Ascending aorta (tissue), 2 donors: ENCODE results near the gene MED27. TPM values are rescaled to one million over a fixed set of nuclear protein-coding genes. Genes with fewer than 3 reads are reported as not detected.

Experiments used
- DNase-seq, 2 donors: peaks; one replicate each; pipeline ENCODE4 v3.0.0-alpha.2; 2019; ENCODE audit warnings: low spot score in 2 of 2
- H3K27ac ChIP-seq, 2 donors: fragments of 200-600 bp; sonication (generic); one replicate each; pipeline ENCODE4 v1.5.1; 2016 to 2017; ENCODE audit warnings: mild to moderate bottlenecking in 1 of 2
- H3K27me3 ChIP-seq: fragments of 200-600 bp; sonication (generic); one replicate; pipeline ENCODE4 v1.5.1; 2017
- H3K36me3 ChIP-seq, 2 donors: fragments of 200-600 bp; sonication (generic); one replicate each; pipeline ENCODE4 v1.5.1; 2016
- H3K4me1 ChIP-seq, 2 donors: fragments of 200-600 bp; sonication (generic); one replicate each; pipeline ENCODE4 v1.5.1; 2016 to 2017; ENCODE audit warnings: mild to moderate bottlenecking in 1 of 2
- H3K4me3 ChIP-seq, 2 donors: fragments of 200-600 bp; sonication (generic); one replicate each; pipeline ENCODE4 v1.5.1; 2016 to 2017; ENCODE audit warnings: mild to moderate bottlenecking in 1 of 2
- H3K9me3 ChIP-seq, 2 donors: fragments of 200-600 bp; sonication (generic); one replicate each; pipeline ENCODE4 v1.5.1; 2016
- intact Hi-C: fragments of 100-400 bp; cut with DNase I; formaldehyde crosslinking; loops from one replicate; pipeline ENCODE4 v1.15.1; 2023
- total RNA-seq: library from RNA; depleted of rRNA; stranded (reverse); fragments of >200 nt; gene quantifications from one replicate; pipeline ENCODE4 v1.1.0, GENCODE V29; 2016
- TF ChIP-seq, protein P1 (sequence below), 3 experiments: fragments of 200-600 bp in 2 of 3; fragments of 450-650 bp in 1 of 3; sonication (generic) in 2 of 3; IDR thresholded peaks; one replicate each; pipeline ENCODE4 v1.5.1; 2016 to 2019; ENCODE audit warnings: antibody characterized with exemption in 3 of 3, mild to moderate bottlenecking in 1 of 3, moderate library complexity in 1 of 3

Gene MED27
- total RNA-seq, 1 donor from 2014 or later: 19.4 TPM

DNA sequence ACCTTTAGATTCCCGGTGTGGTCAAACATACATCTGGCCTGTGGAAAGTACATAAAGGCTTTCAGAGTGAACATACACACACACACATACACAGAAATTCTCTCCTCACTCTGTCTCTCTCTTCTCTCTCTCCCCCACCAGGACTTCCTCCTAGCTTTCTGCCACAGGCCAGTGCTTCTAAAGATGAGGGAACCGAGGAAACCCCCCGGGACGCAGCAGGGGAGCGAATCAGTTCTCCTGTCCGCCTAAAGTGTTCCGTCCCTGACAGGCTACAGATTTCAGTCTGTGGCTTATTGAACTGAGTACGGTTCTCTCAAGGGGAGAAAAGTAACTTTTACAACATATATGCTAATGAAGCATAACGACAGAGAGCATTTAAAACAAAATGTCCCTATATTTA lies 75.8 kb downstream of the MED27 start:
- Histone ChIP-seq H3K4me3 (no peak overlapping the region), H3K9me3 (no peaks in the 10 kb centered on the region), H3K36me3 (no peaks in the 10 kb centered on the region), H3K27ac (no peak overlapping the region), H3K27me3 (no peaks in the 10 kb centered on the region), H3K4me1 (no peaks in the 10 kb centered on the region)
- TF ChIP-seq, protein P1, sequence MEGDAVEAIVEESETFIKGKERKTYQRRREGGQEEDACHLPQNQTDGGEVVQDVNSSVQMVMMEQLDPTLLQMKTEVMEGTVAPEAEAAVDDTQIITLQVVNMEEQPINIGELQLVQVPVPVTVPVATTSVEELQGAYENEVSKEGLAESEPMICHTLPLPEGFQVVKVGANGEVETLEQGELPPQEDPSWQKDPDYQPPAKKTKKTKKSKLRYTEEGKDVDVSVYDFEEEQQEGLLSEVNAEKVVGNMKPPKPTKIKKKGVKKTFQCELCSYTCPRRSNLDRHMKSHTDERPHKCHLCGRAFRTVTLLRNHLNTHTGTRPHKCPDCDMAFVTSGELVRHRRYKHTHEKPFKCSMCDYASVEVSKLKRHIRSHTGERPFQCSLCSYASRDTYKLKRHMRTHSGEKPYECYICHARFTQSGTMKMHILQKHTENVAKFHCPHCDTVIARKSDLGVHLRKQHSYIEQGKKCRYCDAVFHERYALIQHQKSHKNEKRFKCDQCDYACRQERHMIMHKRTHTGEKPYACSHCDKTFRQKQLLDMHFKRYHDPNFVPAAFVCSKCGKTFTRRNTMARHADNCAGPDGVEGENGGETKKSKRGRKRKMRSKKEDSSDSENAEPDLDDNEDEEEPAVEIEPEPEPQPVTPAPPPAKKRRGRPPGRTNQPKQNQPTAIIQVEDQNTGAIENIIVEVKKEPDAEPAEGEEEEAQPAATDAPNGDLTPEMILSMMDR (IDR thresholded peaks at IDR 0.05): no peak
- intact Hi-C loops: no loop called here
- no peak for DNase-seq

DNA sequence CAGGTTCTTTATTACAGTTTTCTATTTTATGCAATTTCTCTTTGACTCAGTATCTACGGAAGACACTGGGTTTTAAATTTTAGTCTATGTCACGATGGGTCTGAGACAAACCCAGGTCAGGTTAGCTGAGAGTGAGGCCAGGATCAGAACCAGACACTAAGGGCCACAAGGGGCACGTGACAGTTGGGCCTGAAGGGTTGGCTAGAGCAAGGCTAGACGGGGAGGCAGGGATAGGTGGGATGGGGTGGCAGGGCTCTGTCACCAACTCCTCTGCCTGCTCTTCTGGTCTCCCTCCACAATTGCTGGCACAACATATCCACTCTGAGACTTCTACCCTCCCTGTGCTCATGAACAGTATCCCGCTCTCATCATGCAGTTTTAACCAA lies 76.4 kb downstream of the MED27 start:
- no peaks in the 10 kb centered on the region for H3K4me1 ChIP-seq
- H3K4me3 ChIP-seq: no peak overlapping the region
- DNase-seq: no peak
- no peaks in the 10 kb centered on the region for H3K36me3 ChIP-seq
- H3K9me3 ChIP-seq: no peaks in the 10 kb centered on the region
- intact Hi-C loops: no loop called here
- no peak overlapping the region for H3K27ac ChIP-seq
- no peaks in the 10 kb centered on the region for H3K27me3 ChIP-seq
- TF ChIP-seq, protein P1 (IDR thresholded peaks at IDR 0.05): no peak

DNA sequence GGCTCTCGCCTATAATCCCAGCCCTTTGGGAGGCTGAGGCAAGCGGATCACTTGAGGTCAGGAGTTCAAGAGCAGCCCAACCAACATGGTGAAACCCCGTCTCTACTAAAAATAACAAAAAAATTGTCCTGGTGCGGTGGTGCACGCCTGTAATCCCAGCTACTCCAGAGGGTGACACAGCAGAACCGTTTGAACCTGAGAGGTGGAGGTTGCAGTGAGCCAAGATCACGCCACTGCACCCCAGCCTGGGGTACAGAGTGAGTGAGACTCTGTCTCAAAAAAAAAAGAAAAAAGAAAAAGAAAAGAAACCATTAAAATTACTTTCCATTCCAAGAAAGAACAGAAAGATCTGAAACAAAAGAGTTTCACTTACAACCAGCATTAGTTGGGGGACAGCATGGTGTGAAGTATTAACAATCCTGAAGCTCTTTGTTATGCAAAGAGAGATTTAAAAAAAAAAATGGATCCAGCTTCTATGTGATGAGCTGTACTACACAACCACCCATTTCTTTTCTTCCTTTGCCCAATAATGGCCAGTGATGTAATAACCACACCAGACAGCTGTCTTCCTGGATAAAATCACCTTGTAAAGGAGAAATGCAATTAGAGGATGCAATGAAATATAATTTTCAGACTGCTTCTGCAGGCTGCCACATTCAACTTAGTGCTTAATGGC lies 76.9 kb downstream of the MED27 start:
- H3K27me3 ChIP-seq: no peaks in the 10 kb centered on the region
- H3K9me3 ChIP-seq: no peaks in the 10 kb centered on the region
- H3K27ac ChIP-seq: no peak overlapping the region
- no peak overlapping the region for H3K4me3 ChIP-seq
- no peak for DNase-seq
- no peaks in the 10 kb centered on the region for H3K4me1 ChIP-seq
- H3K36me3 ChIP-seq: no peaks in the 10 kb centered on the region
- intact Hi-C loops: no loop called here
- TF ChIP-seq, protein P1 (IDR thresholded peaks at IDR 0.05): no peak

DNA sequence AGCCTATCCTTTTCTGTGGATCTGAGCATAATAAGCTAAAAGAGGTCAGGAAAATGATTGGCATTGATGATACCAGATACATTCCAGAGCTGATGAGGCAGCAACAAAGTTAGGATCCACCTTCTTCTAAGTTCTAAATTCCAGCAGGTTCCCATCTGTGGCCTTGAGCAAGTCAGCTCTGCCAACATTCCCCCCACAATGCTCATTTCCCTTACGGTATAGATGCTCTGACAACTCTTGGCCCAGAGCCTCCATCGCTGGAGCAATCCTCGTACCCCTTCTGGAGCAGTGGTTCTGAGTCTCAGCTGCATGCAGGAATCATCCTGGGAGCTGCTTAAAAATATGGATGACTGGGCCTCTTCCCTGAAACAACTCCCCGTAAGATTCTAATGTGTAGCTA lies 78.1 kb downstream of the MED27 start:
- intact Hi-C loops: no loop called here
- TF ChIP-seq, protein P1 (IDR thresholded peaks at IDR 0.05): no peak

DNA sequence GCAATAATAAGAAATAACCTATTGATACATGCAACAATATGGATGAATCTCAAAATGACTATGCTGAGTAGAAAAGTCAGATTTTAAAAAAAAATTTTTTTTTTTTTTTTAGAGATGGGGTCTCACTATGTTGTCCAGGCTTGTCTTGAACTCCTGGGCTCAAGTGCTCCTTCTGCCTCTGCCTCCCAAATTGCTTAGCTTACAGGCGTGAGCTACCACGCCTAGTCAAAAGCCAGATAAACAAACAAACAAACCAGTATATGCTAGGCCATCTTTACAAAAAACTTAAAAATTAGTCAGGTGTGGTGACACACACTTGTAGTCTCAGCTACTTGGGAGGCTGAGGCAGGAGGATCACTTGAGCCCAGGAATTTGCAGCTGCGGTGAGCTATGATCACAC lies 79.0 kb downstream of the MED27 start:
- H3K27ac ChIP-seq: no peak overlapping the region
- TF ChIP-seq, protein P1 (IDR thresholded peaks at IDR 0.05): no peak
- no peaks in the 10 kb centered on the region for H3K36me3 ChIP-seq
- no peaks in the 10 kb centered on the region for H3K9me3 ChIP-seq
- peaks cover 0 to 3% of the 10 kb centered on the region in 2 donors for H3K4me1 ChIP-seq
- no peaks in the 10 kb centered on the region for H3K27me3 ChIP-seq
- no peak for DNase-seq
- intact Hi-C loops: no loop called here
- H3K4me3 ChIP-seq: no peak overlapping the region

More for the DNA sequence above, 78.1 kb downstream of the MED27 start:
- Histone ChIP-seq H3K36me3 (no peaks in the 10 kb centered on the region), H3K4me3 (no peak overlapping the region), H3K9me3 (no peaks in the 10 kb centered on the region), H3K27ac (no peak overlapping the region), H3K27me3 (no peaks in the 10 kb centered on the region), H3K4me1 (peaks cover 0 to 3% of the 10 kb centered on the region in 2 donors)
- no peak for DNase-seq
